A549 (cell line): ENCODE data around the gene CYB561D2.

Experiments
- BHLHE40 ChIP-seq: IDR thresholded peaks from 2 replicates; pipeline ENCODE4 v1.6.1; 2012; ENCODE audit warnings: low read depth, low read length, inconsistent platforms
- CEBPB ChIP-seq, 2 experiments: fragments of >200 bp in 1 of 2; sonication (Bioruptor Twin) in 1 of 2; formaldehyde crosslinking in 1 of 2; IDR thresholded peaks; 2 replicates each; pipeline ENCODE4 v1.6.1; 2012 to 2016
- CHD4 ChIP-seq: fragments of 200-600 bp; sonication (generic); IDR thresholded peaks from 2 replicates; pipeline ENCODE4 v1.6.1; 2016; ENCODE audit warnings: antibody characterized with exemption, mild to moderate bottlenecking, borderline replicate concordance
- CTCF ChIP-seq: fragments of >200 bp; sonication (Bioruptor Twin); formaldehyde crosslinking; IDR thresholded peaks from 3 replicates; pipeline ENCODE4 v1.5.1; 2016
- EP300 ChIP-seq, 2 experiments: fragments of >200 bp; sonication (Bioruptor Twin); formaldehyde crosslinking; IDR thresholded peaks; 2 replicates in 1 of 2; 3 replicates in 1 of 2; pipeline ENCODE4 v1.6.1; 2016 to 2017
- ESRRA ChIP-seq: fragments of 150-350 bp; IDR thresholded peaks from 2 replicates; pipeline ENCODE4 v1.6.1; 2014; ENCODE audit warnings: mild to moderate bottlenecking, low read length, borderline replicate concordance
- HES2 ChIP-seq: fragments of >200 bp; sonication (Bioruptor Twin); formaldehyde crosslinking; IDR thresholded peaks from 2 replicates; pipeline ENCODE4 v1.6.1; 2016
- MYC ChIP-seq: IDR thresholded peaks from 2 replicates; pipeline ENCODE4 v1.6.1; 2012; ENCODE audit warnings: mild to moderate bottlenecking, inconsistent platforms, low read length, improper control_type of control experiment, borderline replicate concordance
- NFE2L2 ChIP-seq: fragments of 150-350 bp; conservative IDR thresholded peaks from 2 replicates; pipeline ENCODE4 v1.6.1; 2014; ENCODE audit warnings: low read length
- RAD21 ChIP-seq, 2 experiments: fragments of >200 bp in 1 of 2; sonication (Bioruptor Twin) in 1 of 2; formaldehyde crosslinking in 1 of 2; IDR thresholded peaks in 1 of 2; conservative IDR thresholded peaks in 1 of 2; 2 replicates in 1 of 2; 3 replicates in 1 of 2; pipeline ENCODE4 v1.6.1; 2012 to 2018; ENCODE audit warnings: inconsistent platforms in 1 of 2
- RFX5 ChIP-seq: fragments of 450-650 bp; IDR thresholded peaks from 2 replicates; pipeline ENCODE4 v1.7.1; 2014; ENCODE audit warnings: antibody characterized with exemption, mild to moderate bottlenecking, moderate library complexity

GRCh38 chr3:50314816-50315215, 35.8 kb upstream of the CYB561D2 start:
- TF ChIP-seq CTCF (no peak), RAD21 (conservative IDR thresholded peaks at IDR 0.05 in 1 of 2, IDR thresholded peaks at IDR 0.05 in 1 of 2) (no peak), MYC (no peak), NFE2L2 (no peak), HES2 (no peak), ESRRA (no peak), CEBPB (IDR thresholded peaks at IDR 0.05) (no peak), EP300 (IDR thresholded peaks at IDR 0.05) (no peak), RFX5 (no peak), CHD4 (no peak), BHLHE40 (no peak)
